K562 (cell line): Measurements from ENCODE around the gene RAB11FIP2. TPM values are rescaled to one million over a fixed set of nuclear protein-coding genes. Genes with fewer than 3 reads are reported as not detected.

Source experiments
- ARID1B ChIP-seq: fragments of 450-650 bp; IDR thresholded peaks from 2 replicates; pipeline ENCODE4 v1.6.1; 2016; ENCODE audit warnings: antibody characterized with exemption, mild to moderate bottlenecking, inconsistent platforms
- CREB5 ChIP-seq: fragments of 250-450 bp; sonication (Bioruptor Pico); IDR thresholded peaks from 2 replicates; pipeline ENCODE4 v1.5.0; 2020; ENCODE audit warnings: mild to moderate bottlenecking
- EHMT2 ChIP-seq: fragments of 450-650 bp; IDR thresholded peaks from 2 replicates; pipeline ENCODE4 v1.6.1; 2018; ENCODE audit warnings: antibody characterized with exemption
- FOXA3 ChIP-seq, 2 experiments: fragments of 450-650 bp in 1 of 2; sonication (generic) in 1 of 2; formaldehyde crosslinking; IDR thresholded peaks in 1 of 2; conservative IDR thresholded peaks in 1 of 2; 2 replicates each; pipeline versions ENCODE4 v1.4.0 to v1.8.0; 2020 to 2022; ENCODE audit warnings: mild to moderate bottlenecking in 2 of 2, missing genetic modification reagents in 1 of 2
- FUS ChIP-seq: fragments of 200-400 bp; formaldehyde crosslinking; optimal IDR thresholded peaks from 2 replicates; pipeline ENCODE3; 2017; ENCODE audit warnings: low read depth, low read length
- IRF1 ChIP-seq: sonication (generic); formaldehyde crosslinking; IDR thresholded peaks from 2 replicates; pipeline ENCODE4 v1.8.0; 2022; ENCODE audit warnings: missing genetic modification reagents, mild to moderate bottlenecking, borderline replicate concordance
- JUN ChIP-seq, 2 experiments: sonication (generic) in 1 of 2; formaldehyde crosslinking in 1 of 2; IDR thresholded peaks; 2 replicates each; pipeline versions ENCODE4 v1.6.1 to v1.8.0; 2012 to 2022; ENCODE audit warnings: borderline replicate concordance in 2 of 2, mild to moderate bottlenecking in 2 of 2, improper control_type of control experiment in 1 of 2, low read depth in 1 of 2, low read length in 1 of 2, missing genetic modification reagents in 1 of 2
- L3MBTL2 ChIP-seq: fragments of 450-650 bp; IDR thresholded peaks from 2 replicates; pipeline ENCODE4 v1.6.1; 2016; ENCODE audit warnings: mild to moderate bottlenecking, moderate library complexity
- NCOA4 ChIP-seq: fragments of 450-650 bp; IDR thresholded peaks from 2 replicates; pipeline ENCODE4 v1.6.1; 2018; ENCODE audit warnings: mild to moderate bottlenecking; ENCODE audit not compliant: partially characterized antibody
- NFIX ChIP-seq: fragments of 250-450 bp; sonication (Bioruptor Pico); IDR thresholded peaks from 2 replicates; pipeline ENCODE4 v1.4.0; 2020; ENCODE audit warnings: low read depth, mild to moderate bottlenecking, moderate library complexity
- PTBP1 ChIP-seq: fragments of 200-400 bp; formaldehyde crosslinking; IDR thresholded peaks from 2 replicates; pipeline ENCODE4 v1.6.1; 2017; ENCODE audit warnings: low read depth, low read length
- SAFB ChIP-seq: fragments of 200-400 bp; formaldehyde crosslinking; IDR thresholded peaks from 2 replicates; pipeline ENCODE4 v1.6.1; 2017; ENCODE audit warnings: low read depth, low read length, borderline replicate concordance
- SPI1 ChIP-seq: IDR thresholded peaks from 2 replicates; pipeline ENCODE4 v1.6.1; 2011; ENCODE audit warnings: low read depth, low read length, control low read depth, borderline replicate concordance
- SUPT5H ChIP-seq: fragments of 450-650 bp; IDR thresholded peaks from 2 replicates; pipeline ENCODE4 v1.6.1; 2016
- THRB ChIP-seq: fragments of 450-650 bp; formaldehyde crosslinking; conservative IDR thresholded peaks from 2 replicates; pipeline ENCODE4 v1.4.0; 2022; ENCODE audit warnings: mild to moderate bottlenecking, missing genetic modification characterization
- USF1 ChIP-seq: sonication (generic); formaldehyde crosslinking; IDR thresholded peaks from 2 replicates; pipeline ENCODE4 v1.9.0; 2022; ENCODE audit warnings: mild to moderate bottlenecking, missing genetic modification reagents
- ZNF3 ChIP-seq: fragments of 250-450 bp; sonication (Bioruptor Pico); IDR thresholded peaks from 2 replicates; pipeline ENCODE4 v1.5.0; 2021; ENCODE audit warnings: mild to moderate bottlenecking, moderate library complexity
- ZNF395 ChIP-seq: fragments of 200-800 bp; sonication (Bioruptor generic); IDR thresholded peaks from 2 replicates; pipeline ENCODE4 v1.6.1; 2017; ENCODE audit warnings: missing genetic modification characterization, missing compliant biosample characterization
- ZNF668 ChIP-seq: fragments of 250-450 bp; sonication (Bioruptor Pico); IDR thresholded peaks from 2 replicates; pipeline ENCODE4 v1.8.0; 2022; ENCODE audit warnings: mild to moderate bottlenecking, inconsistent platforms
- ZNF75A ChIP-seq: fragments of 450-650 bp; formaldehyde crosslinking; IDR thresholded peaks from 2 replicates; pipeline ENCODE4 v1.4.0; 2020; ENCODE audit warnings: mild to moderate bottlenecking
- polyA plus RNA-seq, 8 experiments: library from polyadenylated mRNA; depleted of rRNA in 4 of 8; stranded (reverse) in 5 of 8; unstranded in 3 of 8; fragments of >200 nt; fragmentation: Nextera tagmentation in 2 of 8; fragmentation: Illumina TruSeq in 1 of 8; extraction: Ambion mirVana in 2 of 8; extraction: Trizol in 1 of 8; gene quantifications; 2 replicates each; pipeline versions ENCODE4 v1.2.1 to v1.2.3, GENCODE V29; 2011 to 2014; ENCODE audit warnings: inconsistent platforms in 1 of 8, missing spikeins in 1 of 8
- total RNA-seq, 7 experiments: library from RNA; depleted of rRNA in 6 of 7; stranded (reverse); fragments of >200 nt in 6 of 7; fragmentation: Illumina TruSeq in 2 of 7; extraction: Trizol in 2 of 7; gene quantifications; 2 replicates each; pipeline versions ENCODE4 v1.2.1 to v1.2.3, GENCODE V29; 2011 to 2021; ENCODE audit warnings: low replicate concordance in 1 of 7

RAB11FIP2 gene
- total and polyA plus RNA-seq, 9 of the 15 experiments (the other 6 are each of a cell fraction or from before 2014, with no cell fraction given) = 3.0 to 10.6 (median 3.9) TPM

GRCh38 chr10:118002581-118002980 is 44.2 kb downstream of the RAB11FIP2 start (continued):
- 0 out of 2 replicates have a peak, but pooled peaks have one; percentile 27 for TF ChIP-seq ZNF395 (CRISPR knock-in tag)
- TF ChIP-seq SUPT5H = no peak
- 0 out of 2 replicates have a peak, but pooled peaks have one; percentile 32 for TF ChIP-seq JUN (IDR thresholded peaks at IDR 0.05; ENCODE audit: borderline replicate concordance, low read depth, low read length)
- no peak for TF ChIP-seq JUN (CRISPR knock-in tag; IDR thresholded peaks at IDR 0.05; ENCODE audit: borderline replicate concordance)
- no peak for TF ChIP-seq NCOA4
- TF ChIP-seq ZNF75A = no peak
- TF ChIP-seq ZNF3 (CRISPR knock-in tag) = no peak
- TF ChIP-seq ZNF668 = no peak
- TF ChIP-seq THRB = no peak
- TF ChIP-seq FUS = no peak
- no peak for TF ChIP-seq PTBP1
- no peak for TF ChIP-seq FOXA3 (CRISPR knock-in tag; conservative IDR thresholded peaks at IDR 0.05 in 1 of 2, IDR thresholded peaks at IDR 0.05 in 1 of 2)
- TF ChIP-seq NFIX (CRISPR knock-in tag) = no peak
- no peak for TF ChIP-seq EHMT2
- peak; percentile 47; the same call in 1 of the 2 replicates for TF ChIP-seq L3MBTL2
- no peak for TF ChIP-seq USF1
- TF ChIP-seq SPI1 = peak; percentile 34; the same call in 1 of the 2 replicates
- TF ChIP-seq IRF1 = no peak
- no peak for TF ChIP-seq SAFB
- TF ChIP-seq CREB5 (CRISPR knock-in tag) = no peak
- peak; percentile 40; the same call in 1 of the 2 replicates for TF ChIP-seq ARID1B
